IMR-90 (cell line): ENCODE results near the gene PVALEF. TPM values are rescaled to one million over a fixed set of nuclear protein-coding genes. Genes with fewer than 3 reads are reported as not detected.
A peak's percentile ranks its signal among the peaks of the same experiment; 100 is the strongest.

Source experiments
- ATAC-seq: fragments of 200-7000 bp; cut with Tn5 transposase; 2 replicates; pipeline ENCODE4 v1.9.1; 2020; ENCODE audit warnings: low read depth, mild to moderate bottlenecking, moderate library complexity
- BruUV-seq: library from RNA; stranded (reverse); fragments of 400-500 nt; replicated peaks from 2 replicates; lab custom pipeline; 2021; lab: Mats Ljungman, UMichigan
- CTCF ChIA-PET: fragments of 300-600 bp; formaldehyde crosslinking; extraction: SDS; loops from one replicate; lab custom pipeline; 2021; ENCODE audit warnings: antibody characterized with exemption; lab: Yijun Ruan, JAX
- POLR2A ChIA-PET: fragments of 300-600 bp; sonication (Branson Sonifier 250); formaldehyde crosslinking; loops from one replicate; lab custom pipeline; 2022; ENCODE audit warnings: antibody characterized with exemption; ENCODE audit not compliant: unreplicated experiment; lab: Charles Lee
- DNase-seq: peaks from one replicate; pipeline ENCODE4 v3.0.0; 2013
- H2AFZ ChIP-seq: replicated peaks from 2 replicates; pipeline ENCODE3; 2013; ENCODE audit warnings: low read length, mild to moderate bottlenecking; ENCODE audit not compliant: poor library complexity
- H2AK5ac ChIP-seq: 2 replicates; pipeline ENCODE4 v1.6.1; 2013; ENCODE audit warnings: low read depth, low read length, inconsistent platforms
- H2AK9ac ChIP-seq: replicated peaks from 2 replicates; pipeline ENCODE3; 2013; ENCODE audit warnings: mild to moderate bottlenecking, low read depth, low read length, moderate library complexity; ENCODE audit not compliant: poor library complexity
- H2BK120ac ChIP-seq: 2 replicates; pipeline ENCODE4 v1.6.1; 2013; ENCODE audit warnings: low read depth, low read length, inconsistent platforms
- H2BK15ac ChIP-seq: 3 replicates; pipeline ENCODE4 v1.6.1; 2013; ENCODE audit warnings: low read depth, low read length, inconsistent platforms
- H2BK20ac ChIP-seq: 2 replicates; pipeline ENCODE4 v1.6.1; 2013; ENCODE audit warnings: low read depth, mild to moderate bottlenecking, inconsistent platforms, low read length, moderate library complexity
- H2BK5ac ChIP-seq: 2 replicates; pipeline ENCODE4 v1.6.1; 2013; ENCODE audit warnings: mild to moderate bottlenecking, low read depth, low read length, inconsistent platforms; ENCODE audit not compliant: poor library complexity, severe bottlenecking
- H3K14ac ChIP-seq: replicated peaks from 2 replicates; pipeline ENCODE4 v1.6.1; 2013; ENCODE audit warnings: low read depth, low read length, inconsistent platforms
- H3K18ac ChIP-seq: 2 replicates; pipeline ENCODE4 v1.6.1; 2013; ENCODE audit warnings: low read depth, low read length, control low read depth
- H3K23ac ChIP-seq: 2 replicates; pipeline ENCODE4 v1.6.1; 2013; ENCODE audit warnings: low read depth, low read length, inconsistent platforms
- H3K27ac ChIP-seq: 2 replicates; pipeline ENCODE4 v1.5.1; 2013; ENCODE audit warnings: mild to moderate bottlenecking, control low read depth, low read length; ENCODE audit not compliant: insufficient read depth
- H3K27me3 ChIP-seq: 2 replicates; pipeline ENCODE4 v1.6.1; 2013; ENCODE audit warnings: low read length; ENCODE audit not compliant: control insufficient read depth, insufficient read depth
- H3K36me3 ChIP-seq: 2 replicates; pipeline ENCODE4 v1.6.1; 2013; ENCODE audit warnings: low read length, mixed read lengths; ENCODE audit not compliant: control insufficient read depth, insufficient read depth
- H3K4ac ChIP-seq: 2 replicates; pipeline ENCODE4 v1.6.1; 2013; ENCODE audit warnings: low read depth, low read length, inconsistent platforms
- H3K4me1 ChIP-seq: 2 replicates; pipeline ENCODE4 v1.6.1; 2013; ENCODE audit warnings: low read length, mixed read lengths; ENCODE audit not compliant: control insufficient read depth, insufficient read depth
- H3K4me2 ChIP-seq: 2 replicates; pipeline ENCODE4 v1.6.1; 2013; ENCODE audit warnings: low read depth, mild to moderate bottlenecking, control low read depth, low read length, moderate library complexity
- H3K4me3 ChIP-seq: 2 replicates; pipeline ENCODE4 v1.5.1; 2013; ENCODE audit warnings: low read depth, mild to moderate bottlenecking, control low read depth, low read length, moderate library complexity; ENCODE audit not compliant: insufficient read depth
- H3K56ac ChIP-seq: 2 replicates; pipeline ENCODE4 v1.6.1; 2013; ENCODE audit warnings: low read length, inconsistent platforms; ENCODE audit not compliant: insufficient read depth; ENCODE audit errors: extremely low read depth
- H3K79me1 ChIP-seq, 2 experiments: 2 replicates each; pipeline ENCODE4 v1.6.1; 2013; ENCODE audit warnings: low read length in 2 of 2, inconsistent platforms in 1 of 2, low read depth in 1 of 2
- H3K9ac ChIP-seq: 2 replicates; pipeline ENCODE4 v1.6.1; 2013; ENCODE audit warnings: low read depth, low read length, control low read depth
- H3K9me1 ChIP-seq: 2 replicates; pipeline ENCODE4 v1.6.1; 2013; ENCODE audit warnings: low read length, inconsistent platforms; ENCODE audit not compliant: insufficient read depth
- H3K9me3 ChIP-seq: 2 replicates; pipeline ENCODE4 v1.6.1; 2013; ENCODE audit warnings: low read length; ENCODE audit not compliant: control insufficient read depth, insufficient read depth
- H4K20me1 ChIP-seq: 2 replicates; pipeline ENCODE4 v1.6.1; 2013; ENCODE audit warnings: low read length, inconsistent platforms; ENCODE audit not compliant: insufficient read depth
- H4K5ac ChIP-seq: 2 replicates; pipeline ENCODE4 v1.6.1; 2013; ENCODE audit warnings: mild to moderate bottlenecking, low read depth, low read length, control low read depth
- H4K8ac ChIP-seq, 2 experiments: 2 replicates each; pipeline ENCODE4 v1.6.1; 2013; ENCODE audit warnings: low read depth in 2 of 2, low read length in 2 of 2, control low read depth in 1 of 2, inconsistent platforms in 1 of 2
- H4K91ac ChIP-seq: 2 replicates; pipeline ENCODE4 v1.6.1; 2013; ENCODE audit warnings: low read depth, low read length, inconsistent platforms; ENCODE audit not compliant: insufficient read depth
- BHLHE40 ChIP-seq: fragments of 150-350 bp; IDR thresholded peaks from 2 replicates; pipeline ENCODE4 v1.6.1; 2016; ENCODE audit warnings: mild to moderate bottlenecking, low read depth, low read length
- CEBPB ChIP-seq: IDR thresholded peaks from 2 replicates; pipeline ENCODE4 v1.6.1; 2012; ENCODE audit warnings: low read depth, low read length, improper control_type of control experiment
- CHD1 ChIP-seq: IDR thresholded peaks from 2 replicates; pipeline ENCODE4 v1.6.1; 2012; ENCODE audit warnings: low read depth, low read length, improper control_type of control experiment
- CTCF ChIP-seq: conservative IDR thresholded peaks from 2 replicates; pipeline ENCODE4 v1.5.1; 2012; ENCODE audit warnings: mild to moderate bottlenecking, low read depth, low read length, improper control_type of control experiment
- ELK1 ChIP-seq: fragments of 150-350 bp; IDR thresholded peaks from 2 replicates; pipeline ENCODE4 v1.6.1; 2016; ENCODE audit warnings: low read depth, mild to moderate bottlenecking, low read length, moderate library complexity, borderline replicate concordance
- FOS ChIP-seq: fragments of 150-350 bp; IDR thresholded peaks from 2 replicates; pipeline ENCODE4 v1.6.1; 2016; ENCODE audit warnings: low read depth, low read length
- MAFK ChIP-seq: IDR thresholded peaks from 2 replicates; pipeline ENCODE4 v1.6.1; 2012; ENCODE audit warnings: low read depth, low read length, improper control_type of control experiment
- MAZ ChIP-seq: IDR thresholded peaks from 2 replicates; pipeline ENCODE4 v1.6.1; 2012; ENCODE audit warnings: low read depth, mild to moderate bottlenecking, low read length, improper control_type of control experiment, moderate library complexity, borderline replicate concordance
- MXI1 ChIP-seq: IDR thresholded peaks from 2 replicates; pipeline ENCODE4 v1.6.1; 2012; ENCODE audit warnings: low read depth, mild to moderate bottlenecking, low read length, moderate library complexity, borderline replicate concordance
- NFE2L2 ChIP-seq: fragments of 150-350 bp; IDR thresholded peaks from 2 replicates; pipeline ENCODE4 v1.6.1; 2016; ENCODE audit warnings: low read depth, mild to moderate bottlenecking, low read length
- POLR2A ChIP-seq: IDR thresholded peaks from 2 replicates; pipeline ENCODE4 v1.6.1; 2012; ENCODE audit warnings: mild to moderate bottlenecking, low read depth, low read length
- RAD21 ChIP-seq: IDR thresholded peaks from 2 replicates; pipeline ENCODE4 v1.6.1; 2012; ENCODE audit warnings: low read length, improper control_type of control experiment
- RCOR1 ChIP-seq: IDR thresholded peaks from 2 replicates; pipeline ENCODE4 v1.6.1; 2012; ENCODE audit warnings: mild to moderate bottlenecking, low read length, improper control_type of control experiment; ENCODE audit not compliant: insufficient replicate concordance
- RFX5 ChIP-seq: IDR thresholded peaks from 2 replicates; pipeline ENCODE4 v1.8.0; 2012; ENCODE audit warnings: low read depth, mild to moderate bottlenecking, low read length, moderate library complexity
- SMC3 ChIP-seq: fragments of 150-350 bp; IDR thresholded peaks from 2 replicates; pipeline ENCODE4 v1.6.1; 2016; ENCODE audit warnings: low read depth, mild to moderate bottlenecking, antibody characterized with exemption, low read length, moderate library complexity
- USF2 ChIP-seq: fragments of 150-350 bp; IDR thresholded peaks from 2 replicates; pipeline ENCODE4 v1.6.1; 2017; ENCODE audit warnings: mild to moderate bottlenecking, antibody characterized with exemption, low read length, low read depth
- WGBS, 2 experiments: methylation state at CpG; one replicate each; pipeline versions ENCODE4 v1.1.5 to v1.1.7; 2013; ENCODE audit warnings: missing lambda C conversion rate in 2 of 2; ENCODE audit not compliant: insufficient read length in 1 of 2; ENCODE audit errors: extremely low coverage in 2 of 2; 5-methylcytosine and 5-hydroxymethylcytosine counted together
- dilution Hi-C: fragments of 300-500 bp; cut with HindIII; formaldehyde crosslinking; loops from one replicate; pipeline ENCODE4 v1.14.3; 2018; ENCODE audit warnings: low sequenced_read_pairs; ENCODE audit not compliant: unreplicated experiment
- in situ Hi-C: fragments of 300-500 bp; cut with MboI; formaldehyde crosslinking; loops from 3 replicates; pipeline ENCODE4 v1.14.3; 2019; ENCODE audit warnings: low sequenced_read_pairs, inconsistent platforms, mixed read lengths
- intact Hi-C: fragments of 100-400 bp; cut with micrococcal nuclease; formaldehyde crosslinking; loops from 2 replicates; pipeline ENCODE4 v1.10.0; 2022
- polyA plus RNA-seq, 3 experiments: library from polyadenylated mRNA; depleted of rRNA; stranded (reverse); fragments of >200 nt; gene quantifications; 2 replicates each; pipeline ENCODE4 v1.2.3, GENCODE V29; 2012; ENCODE audit warnings: low replicate concordance in 1 of 3
- total RNA-seq: library from RNA; depleted of rRNA; stranded (reverse); fragments of >200 nt; gene quantifications from 2 replicates; pipeline ENCODE4 v1.2.3, GENCODE V29; 2012

Gene PVALEF
- total and polyA plus RNA-seq, 2 of the 4 experiments (the other 2 are of a cell fraction) = not detected

GRCh38 chr17:81163051-81163695 is 2.1 kb upstream of the PVALEF start:
- Histone ChIP-seq H2BK120ac (no peak overlapping the region), H3K79me1 (no peaks in the 10 kb centered on the region), H3K9ac (no peak overlapping the region), H3K4me1 (no peaks in the 10 kb centered on the region), H4K5ac (no peak overlapping the region), H2AFZ (peak overlapping the region; percentile 43), H2BK15ac (no peak overlapping the region), H3K9me1 (no peaks in the 10 kb centered on the region), H3K4ac (no peak overlapping the region), H3K9me3 (no peaks in the 10 kb centered on the region), H3K36me3 (no peaks in the 10 kb centered on the region), H3K27ac (no peak overlapping the region), H3K4me3 (no peak overlapping the region), H2BK5ac (no peak overlapping the region), H3K23ac (no peak overlapping the region), H4K20me1 (no peaks in the 10 kb centered on the region), H4K8ac (no peak overlapping the region), H3K27me3 (peaks cover 51% of the 10 kb centered on the region), H3K14ac (no peak overlapping the region), H2BK20ac (no peak overlapping the region), H2AK9ac (no peak overlapping the region), H3K56ac (no peak overlapping the region), H2AK5ac (no peak overlapping the region), H3K4me2 (no peak overlapping the region), H3K18ac (no peak overlapping the region), H4K91ac (no peak overlapping the region)
- ChIA-PET CTCF (no interaction called here), POLR2A (no interaction called here)
- WGBS, 2 experiments = 40% methylated on average over 5 of the region's 19 CpGs; no CpG with 5 or more reads in 1 of the 2 experiments
- TF ChIP-seq MXI1 (no peak), RAD21 (no peak), MAZ (no peak), BHLHE40 (no peak), FOS (no peak), CEBPB (no peak), CTCF (no peak), POLR2A (no peak), RFX5 (no peak), RCOR1 (no peak), NFE2L2 (no peak), USF2 (no peak), SMC3 (no peak), CHD1 (no peak), ELK1 (no peak), MAFK (no peak)
- no peak for DNase-seq
- ATAC-seq = no peak
- intact Hi-C loops = no loop called here
- dilution Hi-C loops = no loop called here
- no TSS peak for BruUV-seq
- in situ Hi-C loops = no loop called here
